Right lobe of liver (tissue), 6 donors: Measurements from ENCODE around the gene IGFBP4. TPM values are rescaled to one million over a fixed set of nuclear protein-coding genes. Genes with fewer than 3 reads are reported as not detected.

Experiments used
- ATAC-seq, 4 donors: fragments of 200-7000 bp; cut with Tn5 transposase; one replicate each; pipeline ENCODE4 v1.9.1; 2020; ENCODE audit warnings: mild to moderate bottlenecking in 4 of 4, moderate library complexity in 4 of 4
- DNase-seq, 3 donors: peaks; one replicate each; pipeline ENCODE4 v3.0.0-alpha.2; 2020
- H3K27ac ChIP-seq, 3 donors: fragments of 200-600 bp; one replicate each; pipeline ENCODE4 v1.8.0; 2022
- H3K27me3 ChIP-seq, 2 donors: fragments of 200-600 bp; one replicate each; pipeline ENCODE4 v1.8.0; 2022
- H3K36me3 ChIP-seq, 4 donors: fragments of 200-600 bp; sonication (generic) in 1 of 4; one replicate each; pipeline versions ENCODE4 v1.5.1 to v1.8.0; 2017 to 2022; ENCODE audit warnings: control low read depth in 1 of 4
- H3K4me1 ChIP-seq, 4 donors: fragments of 200-600 bp; sonication (generic) in 1 of 4; one replicate each; pipeline versions ENCODE4 v1.5.1 to v1.8.0; 2017 to 2022; ENCODE audit warnings: control low read depth in 1 of 4
- H3K4me3 ChIP-seq, 3 donors: fragments of 200-600 bp; one replicate each; pipeline ENCODE4 v1.8.0; 2022
- H3K9me3 ChIP-seq, 4 donors: fragments of 200-600 bp; sonication (generic) in 1 of 4; one replicate each; pipeline versions ENCODE4 v1.5.1 to v1.8.0; 2017 to 2022; ENCODE audit warnings: control low read depth in 1 of 4
- POLR2A ChIP-seq: fragments of 450-650 bp; IDR thresholded peaks from one replicate; pipeline ENCODE4 v1.6.1; 2017; ENCODE audit warnings: antibody characterized with exemption, mild to moderate bottlenecking
- WGBS: methylation state at CpG from one replicate; pipeline ENCODE4 v1.1.6; 2018; ENCODE audit warnings: low coverage, low lambda C conversion rate; ENCODE audit not compliant: insufficient coverage; ENCODE audit errors: missing lambda C conversion rate; 5-methylcytosine and 5-hydroxymethylcytosine counted together
- intact Hi-C, 2 donors: fragments of 100-400 bp; cut with DNase I; formaldehyde crosslinking; loops; one replicate each; pipeline versions ENCODE4 v1.11.2 to v1.14.1; 2022
- total RNA-seq, 6 experiments: library from RNA; depleted of rRNA in 2 of 6; stranded (reverse); fragments of >200 nt in 2 of 6; fragmentation: NEBNext Ultra II Directional in 3 of 6; extraction: Animal tissue kit (Norgen Biotek cat#: 25700) in 3 of 6; gene quantifications; one replicate each; pipeline versions ENCODE4 v1.1.0 to v1.2.4, GENCODE V29; 2016 to 2023
- TF ChIP-seq, protein P1 (sequence below), 4 donors: fragments of 200-600 bp in 3 of 4; fragments of 450-650 bp in 1 of 4; IDR thresholded peaks; one replicate each; pipeline versions ENCODE4 v1.5.1 to v1.8.0; 2016 to 2022; ENCODE audit warnings: antibody characterized with exemption in 4 of 4, mild to moderate bottlenecking in 2 of 4
- donor health status: DM: no; HTN: yes; CAD: no.
- donor health status: DM: no; HTN: no; CAD: no.
- donor health status: DM: no; HTN: no; CAD: no.
- donor health status: DM: no; HTN: yes; CAD: no.
- donor health status: DM: no; HTN: yes; CAD: no.

The IGFBP4 gene
- total RNA-seq, 6 experiments from 2014 or later: 382 to 716 (median 430) TPM

DNA sequence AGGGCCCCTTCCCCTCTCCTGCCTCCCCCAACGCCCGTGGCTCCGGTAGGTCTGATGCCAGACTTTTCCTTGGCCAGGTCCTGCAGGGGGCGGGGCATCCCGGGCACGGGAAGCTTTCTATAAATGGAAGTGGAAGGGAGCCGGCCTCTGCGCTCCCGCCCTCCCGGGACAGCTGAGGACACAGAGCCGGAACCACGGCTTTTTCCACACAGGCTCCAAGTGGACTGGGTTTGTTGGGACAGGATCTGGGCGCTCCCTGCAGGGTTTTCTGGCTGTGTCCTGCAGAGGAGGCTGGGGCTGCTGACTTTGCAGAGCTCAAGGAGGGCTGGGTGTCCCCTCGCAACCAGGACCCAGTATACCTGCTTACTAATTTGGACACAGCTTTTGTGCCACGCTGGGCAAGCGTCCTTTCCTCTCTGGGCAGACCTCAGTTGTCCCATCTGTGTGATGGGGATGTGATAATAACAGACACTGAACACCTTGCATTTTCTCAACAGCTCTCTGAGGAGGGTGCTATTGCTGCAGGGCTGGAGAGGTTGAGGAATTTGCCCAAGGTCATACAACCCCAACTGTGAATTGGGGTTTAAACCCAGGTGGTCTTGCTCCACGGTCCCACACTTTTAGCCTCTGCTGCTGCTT, 56.4 kb downstream of the IGFBP4 start:
- no peaks in the 10 kb centered on the region for H3K9me3 ChIP-seq
- no peaks in the 10 kb centered on the region for H3K27me3 ChIP-seq
- WGBS: 22% methylated on average over 4 of the region's 17 CpGs
- intact Hi-C loops: no loop called here
- TF ChIP-seq, protein P1, sequence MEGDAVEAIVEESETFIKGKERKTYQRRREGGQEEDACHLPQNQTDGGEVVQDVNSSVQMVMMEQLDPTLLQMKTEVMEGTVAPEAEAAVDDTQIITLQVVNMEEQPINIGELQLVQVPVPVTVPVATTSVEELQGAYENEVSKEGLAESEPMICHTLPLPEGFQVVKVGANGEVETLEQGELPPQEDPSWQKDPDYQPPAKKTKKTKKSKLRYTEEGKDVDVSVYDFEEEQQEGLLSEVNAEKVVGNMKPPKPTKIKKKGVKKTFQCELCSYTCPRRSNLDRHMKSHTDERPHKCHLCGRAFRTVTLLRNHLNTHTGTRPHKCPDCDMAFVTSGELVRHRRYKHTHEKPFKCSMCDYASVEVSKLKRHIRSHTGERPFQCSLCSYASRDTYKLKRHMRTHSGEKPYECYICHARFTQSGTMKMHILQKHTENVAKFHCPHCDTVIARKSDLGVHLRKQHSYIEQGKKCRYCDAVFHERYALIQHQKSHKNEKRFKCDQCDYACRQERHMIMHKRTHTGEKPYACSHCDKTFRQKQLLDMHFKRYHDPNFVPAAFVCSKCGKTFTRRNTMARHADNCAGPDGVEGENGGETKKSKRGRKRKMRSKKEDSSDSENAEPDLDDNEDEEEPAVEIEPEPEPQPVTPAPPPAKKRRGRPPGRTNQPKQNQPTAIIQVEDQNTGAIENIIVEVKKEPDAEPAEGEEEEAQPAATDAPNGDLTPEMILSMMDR (IDR thresholded peaks at IDR 0.05): peak in 3 of 4 donors; percentile 5 to 17 (median 8)
- TF ChIP-seq POLR2A: no peak
- H3K27ac ChIP-seq: peak overlapping the region in 2 of 3 donors; percentile 44 to 51
- no peaks in the 10 kb centered on the region for H3K36me3 ChIP-seq
- peaks cover 0 to 7% (median 5%) of the 10 kb centered on the region in 4 donors for H3K4me1 ChIP-seq
- H3K4me3 ChIP-seq: no peak overlapping the region
- peak; percentile 97 to 100 (median 98) for ATAC-seq
- DNase-seq: peak; percentile 84 to 94 (median 92)

DNA sequence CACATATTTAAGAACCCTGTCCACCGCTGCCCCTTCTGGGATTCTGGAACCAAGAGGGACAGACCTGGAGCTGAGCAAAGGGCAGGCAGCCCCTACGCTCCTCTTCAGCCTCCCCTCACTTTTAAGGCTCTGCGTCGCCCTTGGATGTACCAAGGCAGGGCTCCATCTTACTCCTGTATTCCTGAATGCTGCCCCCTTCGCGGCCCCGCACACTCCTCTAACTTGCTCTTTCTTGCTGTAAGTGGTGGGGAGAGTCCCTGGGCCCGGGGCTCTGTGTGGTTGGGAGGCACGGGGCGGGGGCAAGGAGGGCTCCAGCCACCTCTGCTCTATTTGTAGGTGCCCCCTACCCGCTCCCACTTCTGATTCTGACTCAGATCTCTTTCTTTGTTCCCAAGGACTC, 56.9 kb downstream of the IGFBP4 start:
- WGBS: 75% methylated on average over 2 of the region's 11 CpGs
- no peak for TF ChIP-seq POLR2A
- TF ChIP-seq, protein P1 (IDR thresholded peaks at IDR 0.05): no peak
- H3K4me3 ChIP-seq: no peak overlapping the region

DNA sequence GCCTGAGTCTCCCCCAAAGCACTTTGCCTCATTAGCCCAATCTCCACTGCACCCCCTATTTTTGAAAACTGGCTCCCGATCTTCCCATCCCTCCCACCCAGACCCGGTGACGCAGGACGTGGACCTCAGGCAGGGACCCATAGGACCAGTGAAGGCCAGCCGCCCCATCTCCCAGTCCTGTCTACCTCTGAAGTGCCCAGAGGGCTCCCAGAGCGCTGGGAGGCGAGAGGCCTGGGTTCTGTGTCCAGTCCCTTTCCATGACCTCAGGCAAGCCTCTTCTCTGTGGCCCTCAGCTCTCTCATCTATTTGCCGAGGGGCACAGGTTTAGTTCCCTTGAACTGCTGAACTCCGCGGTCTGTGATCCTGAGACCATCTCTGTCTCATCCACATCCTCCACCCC, 57.5 kb downstream of the IGFBP4 start:
- Histone ChIP-seq H3K4me1 (peaks cover 0 to 7% (median 5%) of the 10 kb centered on the region in 4 donors), H3K9me3 (no peaks in the 10 kb centered on the region), H3K27me3 (no peaks in the 10 kb centered on the region), H3K27ac (no peak overlapping the region), H3K4me3 (no peak overlapping the region), H3K36me3 (no peaks in the 10 kb centered on the region)
- TF ChIP-seq, protein P1 (IDR thresholded peaks at IDR 0.05): no peak
- no peak for TF ChIP-seq POLR2A
- intact Hi-C loops: no loop called here
- WGBS: 93% methylated on average over 7 of the region's 10 CpGs
- DNase-seq (peak in 1 of 3 donors; percentile 44), ATAC-seq (no peak)

More for the DNA sequence above, 56.9 kb downstream of the IGFBP4 start:
- H3K27me3 ChIP-seq: no peaks in the 10 kb centered on the region
- peak in 1 of 3 donors; percentile 42 for DNase-seq
- H3K9me3 ChIP-seq: no peaks in the 10 kb centered on the region
- H3K4me1 ChIP-seq: peaks cover 0 to 7% (median 5%) of the 10 kb centered on the region in 4 donors
- no peaks in the 10 kb centered on the region for H3K36me3 ChIP-seq
- peak overlapping the region in 2 of 3 donors; percentile 44 to 51 for H3K27ac ChIP-seq
- no peak for ATAC-seq
- intact Hi-C loops: no loop called here

DNA sequence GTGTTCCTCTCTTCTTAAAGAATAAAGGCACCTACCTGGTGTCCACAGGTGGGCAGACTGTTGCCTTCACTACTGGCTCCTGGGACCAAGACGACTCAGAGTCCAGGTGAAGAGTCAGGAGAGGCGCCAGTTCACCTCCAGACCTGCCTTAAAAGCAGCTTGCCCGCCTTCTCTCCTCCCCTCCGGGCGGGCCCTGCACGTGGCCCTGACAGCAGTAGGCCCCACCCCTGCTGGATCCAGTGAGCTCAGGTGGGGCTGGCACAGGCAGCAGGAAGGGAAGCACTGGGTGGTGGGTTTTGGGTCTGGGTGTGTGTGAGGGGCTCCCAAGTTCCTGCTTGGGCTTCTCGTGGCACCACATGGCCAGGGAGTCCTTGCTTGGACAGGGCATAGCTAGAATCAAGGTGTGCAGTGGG, 58.3 kb downstream of the IGFBP4 start, which contains the start of gene TNS4:
TSS of gene TNS4 (minus strand) at position 125 of the 413 bp plus-strand sequence. CDS start 5,198 bp downstream, outside the sequence.
- WGBS: 84% methylated on average over 3 of the region's 7 CpGs
- TF ChIP-seq POLR2A: no peak
- TF ChIP-seq, protein P1 (IDR thresholded peaks at IDR 0.05): no peak
- DNase-seq (peak in 1 of 3 donors; percentile 41), ATAC-seq (no peak)
- intact Hi-C loops: no loop called here
- Histone ChIP-seq H3K27ac (no peak within 1 kb of the TSS), H3K4me1 (peaks cover 0 to 7% (median 5%) of the 10 kb centered on the region in 4 donors), H3K4me3 (no peak within 1 kb of the TSS), H3K36me3 (no peaks in the 10 kb centered on the region), H3K27me3 (no peaks in the 10 kb centered on the region), H3K9me3 (no peaks in the 10 kb centered on the region)
